ENCODE data around the gene CCDC197. TPM values are rescaled to one million over a fixed set of nuclear protein-coding genes. Genes with fewer than 3 reads are reported as not detected.

The CCDC197 gene
- total and polyA plus RNA-seq, 9 donors: not detected

- H3K4me1 ChIP-seq (ENCODE audit: insufficient read depth): no peaks in the 10 kb centered on the region
- no peaks in the 10 kb centered on the region for H3K27me3 ChIP-seq
- no peak overlapping the region for H3K27ac ChIP-seq
- TF ChIP-seq POLR2A (IDR thresholded peaks at IDR 0.05) (no peak), CTCF (IDR thresholded peaks at IDR 0.05) (no peak), EP300 (IDR thresholded peaks at IDR 0.05) (no peak)
- no peaks in the 10 kb centered on the region for H3K36me3 ChIP-seq
- intact Hi-C loops (cut with DNase I): no loop called here
- H3K9me3 ChIP-seq: no peaks in the 10 kb centered on the region
- peak in 1 of 5 donors; percentile 7 for DNase-seq
- 78 to 81% (median 79%) methylated on average over 10 of the region's 10 CpGs for WGBS, 3 donors
- no peak overlapping the region for H3K4me3 ChIP-seq
These were observed 51.9 kb downstream of the CCDC197 start for GRCh38 chr14:94048691-94049624.

GRCh38 chr14:94049625-94050023, 52.5 kb downstream of the CCDC197 start:
- intact Hi-C loops (cut with DNase I): loop anchor here in 2 of 4 donors (5.0 kb wide), 2 partner anchors 78 to 88 kb away; partner anchors contain the start of gene IFI27L2 (in 1 of the 2)
- DNase-seq: no peak
- Histone ChIP-seq H3K27me3 (no peaks in the 10 kb centered on the region), H3K4me1 (ENCODE audit: insufficient read depth) (no peaks in the 10 kb centered on the region), H3K27ac (no peak overlapping the region), H3K4me3 (no peak overlapping the region), H3K36me3 (no peaks in the 10 kb centered on the region), H3K9me3 (no peaks in the 10 kb centered on the region)
- no peak for TF ChIP-seq POLR2A (IDR thresholded peaks at IDR 0.05)
- 88 to 100% (median 91%) methylated on average over 2 of the region's 2 CpGs for WGBS, 3 donors

- peak in 1 of 5 donors; percentile 24 for DNase-seq
- no peaks in the 10 kb centered on the region for H3K27me3 ChIP-seq
- no peak overlapping the region for H3K27ac ChIP-seq
- H3K9me3 ChIP-seq: no peaks in the 10 kb centered on the region
- WGBS, 3 donors: 76 to 81% (median 78%) methylated on average over 6 of the region's 6 CpGs
- no peaks in the 10 kb centered on the region for H3K4me1 ChIP-seq (ENCODE audit: insufficient read depth)
- intact Hi-C loops (cut with DNase I): loop anchor here in 2 of 4 donors (5.0 kb wide), 2 partner anchors 77 to 87 kb away; partner anchors contain the start of gene IFI27L2 (in 1 of the 2)
- no peak overlapping the region for H3K4me3 ChIP-seq
- no peak for TF ChIP-seq EP300 (IDR thresholded peaks at IDR 0.05)
- TF ChIP-seq CTCF (IDR thresholded peaks at IDR 0.05): no peak
- no peak for TF ChIP-seq POLR2A (IDR thresholded peaks at IDR 0.05)
- no peaks in the 10 kb centered on the region for H3K36me3 ChIP-seq
These were observed 53.3 kb downstream of the CCDC197 start for GRCh38 chr14:94050231-94050880.

GRCh38 chr14:94051115-94051514, 54.0 kb downstream of the CCDC197 start:
- Histone ChIP-seq H3K36me3 (no peaks in the 10 kb centered on the region), H3K27ac (no peak overlapping the region), H3K27me3 (no peaks in the 10 kb centered on the region), H3K9me3 (no peaks in the 10 kb centered on the region), H3K4me3 (no peak overlapping the region), H3K4me1 (ENCODE audit: insufficient read depth) (no peaks in the 10 kb centered on the region)
- intact Hi-C loops (cut with DNase I): loop anchor here in 2 of 4 donors (5.0 kb wide), 2 partner anchors 76 to 86 kb away; partner anchors contain the start of gene IFI27L2 (in 1 of the 2)
- peak; percentile 15 to 60 (median 48) for TF ChIP-seq CTCF (IDR thresholded peaks at IDR 0.05)
- no peak for TF ChIP-seq POLR2A (IDR thresholded peaks at IDR 0.05)
- TF ChIP-seq EP300 (IDR thresholded peaks at IDR 0.05): no peak
- peak; percentile 75 to 87 (median 81) for DNase-seq
- WGBS, 3 donors: 15 to 22% (median 19%) methylated on average over 9 of the region's 9 CpGs

Data from ovary (tissue), 9 donors.